HepG2 (cell line): ENCODE data around the gene PSMB3. TPM values are rescaled to one million over a fixed set of nuclear protein-coding genes. Genes with fewer than 3 reads are reported as not detected.

Experiments
- FUBP1 ChIP-seq: sonication (generic); formaldehyde crosslinking; IDR thresholded peaks from 2 replicates; pipeline ENCODE4 v1.5.1; 2020; ENCODE audit warnings: missing genetic modification reagents, mild to moderate bottlenecking, borderline replicate concordance
- HBP1 ChIP-seq: IDR thresholded peaks from 2 replicates; pipeline ENCODE4 v1.6.1; 2016; ENCODE audit warnings: low read depth, control low read depth
- HOXA7 ChIP-seq: sonication (generic); formaldehyde crosslinking; IDR thresholded peaks from 2 replicates; pipeline ENCODE4 v1.8.1; 2022; ENCODE audit warnings: mild to moderate bottlenecking, missing genetic modification reagents, moderate library complexity
- NFE2L2 ChIP-seq: fragments of 150-350 bp; IDR thresholded peaks from 2 replicates; pipeline ENCODE4 v1.6.1; 2014; ENCODE audit warnings: low read length
- NONO ChIP-seq, 2 experiments: fragments of 450-650 bp in 1 of 2; sonication (generic) in 1 of 2; formaldehyde crosslinking in 1 of 2; IDR thresholded peaks in 1 of 2; conservative IDR thresholded peaks in 1 of 2; 2 replicates each; pipeline versions ENCODE4 v1.6.1 to v1.8.0; 2017 to 2022; ENCODE audit warnings: mild to moderate bottlenecking in 1 of 2, missing genetic modification reagents in 1 of 2, moderate library complexity in 1 of 2
- RBM22 ChIP-seq: fragments of 200-400 bp; formaldehyde crosslinking; optimal IDR thresholded peaks from 2 replicates; pipeline ENCODE3; 2017; ENCODE audit warnings: mild to moderate bottlenecking, low read length, moderate library complexity
- REL ChIP-seq: sonication (generic); formaldehyde crosslinking; conservative IDR thresholded peaks from 2 replicates; pipeline ENCODE4 v1.8.0; 2022; ENCODE audit warnings: mild to moderate bottlenecking, missing genetic modification reagents, moderate library complexity
- SPEN ChIP-seq: sonication (generic); formaldehyde crosslinking; IDR thresholded peaks from 2 replicates; pipeline ENCODE4 v1.5.1; 2020; ENCODE audit warnings: low read depth, mild to moderate bottlenecking, missing genetic modification reagents
- SRSF4 ChIP-seq: fragments of 200-400 bp; formaldehyde crosslinking; IDR thresholded peaks from one replicate; pipeline ENCODE4 v1.6.1; 2018; ENCODE audit warnings: mild to moderate bottlenecking, low read depth, low read length, moderate library complexity; ENCODE audit not compliant: poor library complexity, severe bottlenecking
- ZEB1 ChIP-seq: IDR thresholded peaks from 2 replicates; pipeline ENCODE4 v1.6.1; 2012; ENCODE audit warnings: mild to moderate bottlenecking, low read depth, inconsistent platforms; ENCODE audit not compliant: insufficient replicate concordance
- ZIK1 ChIP-seq: sonication (generic); formaldehyde crosslinking; IDR thresholded peaks from 2 replicates; pipeline ENCODE4 v1.5.0; 2020; ENCODE audit warnings: mild to moderate bottlenecking, low read depth, missing genetic modification reagents, borderline replicate concordance
- ZNF205 ChIP-seq: IDR thresholded peaks from 2 replicates; pipeline ENCODE4 v1.6.1; 2018; ENCODE audit warnings: missing biosample characterization, missing genetic modification reagents
- ZNF546 ChIP-seq: sonication (generic); formaldehyde crosslinking; conservative IDR thresholded peaks from 2 replicates; pipeline ENCODE4 v1.8.1; 2023; ENCODE audit warnings: mild to moderate bottlenecking, missing genetic modification reagents
- ZNF644 ChIP-seq: IDR thresholded peaks from 2 replicates; pipeline ENCODE4 v1.6.1; 2016; ENCODE audit warnings: low read depth
- ZNF775 ChIP-seq: sonication (generic); formaldehyde crosslinking; IDR thresholded peaks from 2 replicates; pipeline ENCODE4 v1.4.0; 2020; ENCODE audit warnings: missing genetic modification reagents, mild to moderate bottlenecking, moderate library complexity, borderline replicate concordance
- polyA plus RNA-seq, 8 experiments: library from polyadenylated mRNA; depleted of rRNA in 3 of 8; stranded (reverse) in 7 of 8; unstranded in 1 of 8; fragments of >200 nt; fragmentation: Illumina TruSeq in 4 of 8; extraction: Trizol in 4 of 8; gene quantifications; 2 replicates each; pipeline versions ENCODE4 v1.2.1 to v1.2.3, GENCODE V29; 2011 to 2016; ENCODE audit warnings: low read depth in 4 of 8, missing spikeins in 1 of 8, mixed read lengths in 1 of 8; ENCODE audit not compliant: insufficient read depth in 1 of 8
- total RNA-seq, 5 experiments: library from RNA; depleted of rRNA; stranded (reverse); fragments of >200 nt; fragmentation: Illumina TruSeq; extraction: Trizol; gene quantifications; 2 replicates each; pipeline ENCODE4 v1.2.3, GENCODE V29; 2016; ENCODE audit warnings: low read depth in 1 of 5
- TF ChIP-seq, protein P1 (sequence below): sonication (generic); formaldehyde crosslinking; IDR thresholded peaks from 2 replicates; pipeline ENCODE4 v1.4.0; 2020; ENCODE audit warnings: missing genetic modification reagents, mild to moderate bottlenecking, borderline replicate concordance
- TF ChIP-seq, protein P2 (sequence below): sonication (generic); formaldehyde crosslinking; IDR thresholded peaks from 2 replicates; pipeline ENCODE4 v1.4.0; 2020; ENCODE audit warnings: mild to moderate bottlenecking, missing genetic modification reagents
- TF ChIP-seq, protein P3 (sequence below): sonication (generic); formaldehyde crosslinking; IDR thresholded peaks from 2 replicates; pipeline ENCODE4 v1.8.1; 2023; ENCODE audit warnings: mild to moderate bottlenecking, missing genetic modification reagents

PSMB3 gene
- total and polyA plus RNA-seq, 2 of the 13 experiments (the other 11 are each of a cell fraction or from before 2014, with no cell fraction given): 366 to 517 TPM

GRCh38 chr17:38729368-38729885, 23.1 kb upstream of the PSMB3 start (continued):
- TF ChIP-seq, protein P1, sequence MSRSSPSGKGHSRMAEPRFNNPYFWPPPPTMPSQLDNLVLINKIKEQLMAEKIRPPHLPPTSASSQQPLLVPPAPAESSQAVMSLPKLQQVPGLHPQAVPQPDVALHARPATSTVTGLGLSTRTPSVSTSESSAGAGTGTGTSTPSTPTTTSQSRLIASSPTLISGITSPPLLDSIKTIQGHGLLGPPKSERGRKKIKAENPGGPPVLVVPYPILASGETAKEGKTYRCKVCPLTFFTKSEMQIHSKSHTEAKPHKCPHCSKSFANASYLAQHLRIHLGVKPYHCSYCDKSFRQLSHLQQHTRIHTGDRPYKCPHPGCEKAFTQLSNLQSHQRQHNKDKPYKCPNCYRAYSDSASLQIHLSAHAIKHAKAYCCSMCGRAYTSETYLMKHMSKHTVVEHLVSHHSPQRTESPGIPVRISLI (CRISPR knock-in tag): no peak
- TF ChIP-seq SRSF4 (no peak), HOXA7 (CRISPR knock-in tag) (no peak), ZNF546 (CRISPR knock-in tag) (no peak), ZEB1 (no peak), RBM22 (peak; percentile 4), ZNF205 (CRISPR knock-in tag) (no peak), HBP1 (CRISPR knock-in tag) (no peak), ZNF775 (CRISPR knock-in tag) (no peak), NFE2L2 (no peak), ZNF644 (CRISPR knock-in tag) (no peak), REL (no peak), ZIK1 (CRISPR knock-in tag) (no peak), NONO (IDR thresholded peaks at IDR 0.05) (no peak), NONO (CRISPR knock-in tag; conservative IDR thresholded peaks at IDR 0.05) (no peak), SPEN (CRISPR knock-in tag) (no peak), FUBP1 (CRISPR knock-in tag) (no peak)
- TF ChIP-seq, protein P2, sequence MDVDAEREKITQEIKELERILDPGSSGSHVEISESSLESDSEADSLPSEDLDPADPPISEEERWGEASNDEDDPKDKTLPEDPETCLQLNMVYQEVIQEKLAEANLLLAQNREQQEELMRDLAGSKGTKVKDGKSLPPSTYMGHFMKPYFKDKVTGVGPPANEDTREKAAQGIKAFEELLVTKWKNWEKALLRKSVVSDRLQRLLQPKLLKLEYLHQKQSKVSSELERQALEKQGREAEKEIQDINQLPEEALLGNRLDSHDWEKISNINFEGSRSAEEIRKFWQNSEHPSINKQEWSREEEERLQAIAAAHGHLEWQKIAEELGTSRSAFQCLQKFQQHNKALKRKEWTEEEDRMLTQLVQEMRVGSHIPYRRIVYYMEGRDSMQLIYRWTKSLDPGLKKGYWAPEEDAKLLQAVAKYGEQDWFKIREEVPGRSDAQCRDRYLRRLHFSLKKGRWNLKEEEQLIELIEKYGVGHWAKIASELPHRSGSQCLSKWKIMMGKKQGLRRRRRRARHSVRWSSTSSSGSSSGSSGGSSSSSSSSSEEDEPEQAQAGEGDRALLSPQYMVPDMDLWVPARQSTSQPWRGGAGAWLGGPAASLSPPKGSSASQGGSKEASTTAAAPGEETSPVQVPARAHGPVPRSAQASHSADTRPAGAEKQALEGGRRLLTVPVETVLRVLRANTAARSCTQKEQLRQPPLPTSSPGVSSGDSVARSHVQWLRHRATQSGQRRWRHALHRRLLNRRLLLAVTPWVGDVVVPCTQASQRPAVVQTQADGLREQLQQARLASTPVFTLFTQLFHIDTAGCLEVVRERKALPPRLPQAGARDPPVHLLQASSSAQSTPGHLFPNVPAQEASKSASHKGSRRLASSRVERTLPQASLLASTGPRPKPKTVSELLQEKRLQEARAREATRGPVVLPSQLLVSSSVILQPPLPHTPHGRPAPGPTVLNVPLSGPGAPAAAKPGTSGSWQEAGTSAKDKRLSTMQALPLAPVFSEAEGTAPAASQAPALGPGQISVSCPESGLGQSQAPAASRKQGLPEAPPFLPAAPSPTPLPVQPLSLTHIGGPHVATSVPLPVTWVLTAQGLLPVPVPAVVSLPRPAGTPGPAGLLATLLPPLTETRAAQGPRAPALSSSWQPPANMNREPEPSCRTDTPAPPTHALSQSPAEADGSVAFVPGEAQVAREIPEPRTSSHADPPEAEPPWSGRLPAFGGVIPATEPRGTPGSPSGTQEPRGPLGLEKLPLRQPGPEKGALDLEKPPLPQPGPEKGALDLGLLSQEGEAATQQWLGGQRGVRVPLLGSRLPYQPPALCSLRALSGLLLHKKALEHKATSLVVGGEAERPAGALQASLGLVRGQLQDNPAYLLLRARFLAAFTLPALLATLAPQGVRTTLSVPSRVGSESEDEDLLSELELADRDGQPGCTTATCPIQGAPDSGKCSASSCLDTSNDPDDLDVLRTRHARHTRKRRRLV (CRISPR knock-in tag): 0 out of 2 replicates have a peak, but pooled peaks have one; percentile 14
- TF ChIP-seq, protein P3, sequence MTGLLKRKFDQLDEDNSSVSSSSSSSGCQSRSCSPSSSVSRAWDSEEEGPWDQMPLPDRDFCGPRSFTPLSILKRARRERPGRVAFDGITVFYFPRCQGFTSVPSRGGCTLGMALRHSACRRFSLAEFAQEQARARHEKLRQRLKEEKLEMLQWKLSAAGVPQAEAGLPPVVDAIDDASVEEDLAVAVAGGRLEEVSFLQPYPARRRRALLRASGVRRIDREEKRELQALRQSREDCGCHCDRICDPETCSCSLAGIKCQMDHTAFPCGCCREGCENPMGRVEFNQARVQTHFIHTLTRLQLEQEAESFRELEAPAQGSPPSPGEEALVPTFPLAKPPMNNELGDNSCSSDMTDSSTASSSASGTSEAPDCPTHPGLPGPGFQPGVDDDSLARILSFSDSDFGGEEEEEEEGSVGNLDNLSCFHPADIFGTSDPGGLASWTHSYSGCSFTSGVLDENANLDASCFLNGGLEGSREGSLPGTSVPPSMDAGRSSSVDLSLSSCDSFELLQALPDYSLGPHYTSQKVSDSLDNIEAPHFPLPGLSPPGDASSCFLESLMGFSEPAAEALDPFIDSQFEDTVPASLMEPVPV: no peak
